Endodermal cell (in vitro differentiated cells): ENCODE data around the gene IL24. TPM values are rescaled to one million over a fixed set of nuclear protein-coding genes. Genes with fewer than 3 reads are reported as not detected.

Experiments used
- DNase-seq: peaks from one replicate; pipeline ENCODE4 v3.0.0-alpha.2; 2017
- H3K27ac ChIP-seq: 2 replicates; pipeline ENCODE4 v1.5.1; 2013; ENCODE audit warnings: mild to moderate bottlenecking, low read depth, low read length, moderate library complexity
- H3K27me3 ChIP-seq: 2 replicates; pipeline ENCODE4 v1.6.1; 2013; ENCODE audit warnings: mild to moderate bottlenecking, low read length, moderate library complexity; ENCODE audit not compliant: insufficient read depth, control insufficient read depth, poor library complexity, severe bottlenecking
- H3K36me3 ChIP-seq: 2 replicates; pipeline ENCODE4 v1.7.0; 2013; ENCODE audit warnings: mild to moderate bottlenecking, low read length, moderate library complexity; ENCODE audit not compliant: control insufficient read depth, insufficient read depth
- H3K4me1 ChIP-seq: one replicate; pipeline ENCODE4 v1.7.0; 2013; ENCODE audit warnings: low read length; ENCODE audit not compliant: control insufficient read depth, insufficient read depth
- H3K4me3 ChIP-seq: 2 replicates; pipeline ENCODE4 v1.5.1; 2013; ENCODE audit warnings: mild to moderate bottlenecking, low read length, moderate library complexity
- H3K9ac ChIP-seq: 2 replicates; pipeline ENCODE4 v1.6.1; 2013; ENCODE audit warnings: mild to moderate bottlenecking, low read length, moderate library complexity; ENCODE audit not compliant: poor library complexity, severe bottlenecking; ENCODE audit errors: extremely low read depth
- H3K9me3 ChIP-seq: 2 replicates; pipeline ENCODE4 v1.6.1; 2013; ENCODE audit warnings: mild to moderate bottlenecking, low read length, moderate library complexity; ENCODE audit not compliant: control insufficient read depth
- H3K27ac Mint-ChIP-seq: 2 replicates; pipeline ENCODE4 v1.8.0; 2020; ENCODE audit warnings: mixed read lengths
- H3K27me3 Mint-ChIP-seq: 2 replicates; pipeline ENCODE4 v1.8.0; 2021; ENCODE audit warnings: mild to moderate bottlenecking, mixed read lengths; ENCODE audit not compliant: insufficient read depth
- H3K36me3 Mint-ChIP-seq: 2 replicates; pipeline ENCODE4 v1.8.0; 2020; ENCODE audit warnings: low read depth, mixed read lengths
- H3K4me1 Mint-ChIP-seq: 2 replicates; pipeline ENCODE4 v1.8.0; 2020; ENCODE audit warnings: mixed read lengths
- H3K4me3 Mint-ChIP-seq: 2 replicates; pipeline ENCODE4 v1.8.0; 2020; ENCODE audit warnings: mild to moderate bottlenecking, moderate library complexity, mixed read lengths
- H3K9me3 Mint-ChIP-seq: 2 replicates; pipeline ENCODE4 v1.8.0; 2020; ENCODE audit warnings: mild to moderate bottlenecking, mixed read lengths
- CTCF ChIP-seq: fragments of 200-600 bp; sonication (generic); conservative IDR thresholded peaks from 2 replicates; pipeline ENCODE4 v1.5.0; 2021; ENCODE audit warnings: antibody characterized with exemption, mild to moderate bottlenecking
- WGBS, 2 experiments: methylation state at CpG; one replicate each; pipeline versions ENCODE4 v1.1.5 to v1.1.7; 2013; ENCODE audit warnings: missing lambda C conversion rate in 2 of 2, mixed read lengths in 1 of 2; ENCODE audit not compliant: insufficient coverage in 1 of 2, insufficient read length in 1 of 2; 5-methylcytosine and 5-hydroxymethylcytosine counted together
- total RNA-seq, 2 donors: library from RNA; stranded (reverse); fragmentation: NEBNext Ultra II Directional in 1 of 2; extraction: Animal tissue kit (Norgen Biotek cat#: 25700) in 1 of 2; gene quantifications; 2 replicates in 1 of 2; 3 replicates in 1 of 2; pipeline ENCODE4 v1.2.1, GENCODE V29; 2021

The IL24 gene
- total RNA-seq, 2 donors from 2014 or later, result not detected

GRCh38 chr1:206916000-206916709 is 18.9 kb downstream of the IL24 start:
- no peak overlapping the region for H3K27ac Mint-ChIP-seq

GRCh38 chr1:206918076-206918475 is 20.8 kb downstream of the IL24 start:
- no peaks in the 10 kb centered on the region for H3K4me1 Mint-ChIP-seq
- H3K9me3 ChIP-seq, result no peaks in the 10 kb centered on the region
- H3K27ac ChIP-seq, result no peak overlapping the region
- H3K9me3 Mint-ChIP-seq, result no peaks in the 10 kb centered on the region
- DNase-seq, result no peak
- no peak for TF ChIP-seq CTCF
- H3K4me1 ChIP-seq, result no peaks in the 10 kb centered on the region
- 84 to 85% methylated on average over 2 to 3 of the region's 3 CpGs for WGBS, 2 experiments
- no peak overlapping the region for H3K4me3 ChIP-seq
- peaks cover 32% of the 10 kb centered on the region for H3K27me3 ChIP-seq
- H3K4me3 Mint-ChIP-seq, result no peak overlapping the region
- no peaks in the 10 kb centered on the region for H3K36me3 ChIP-seq
- H3K27ac Mint-ChIP-seq, result no peak overlapping the region
- no peaks in the 10 kb centered on the region for H3K36me3 Mint-ChIP-seq
- H3K9ac ChIP-seq, result no peak overlapping the region
- H3K27me3 Mint-ChIP-seq, result peaks cover 28% of the 10 kb centered on the region

More at GRCh38 chr1:206916000-206916709, 18.9 kb downstream of the IL24 start:
- Histone ChIP-seq H3K27me3 (peaks cover 38% of the 10 kb centered on the region), H3K9me3 (no peaks in the 10 kb centered on the region), H3K27ac (no peak overlapping the region), H3K4me1 (no peaks in the 10 kb centered on the region), H3K9ac (no peak overlapping the region), H3K4me3 (no peak overlapping the region), H3K36me3 (no peaks in the 10 kb centered on the region)
- Mint-ChIP-seq H3K4me1 (no peaks in the 10 kb centered on the region), H3K27me3 (peaks cover 34% of the 10 kb centered on the region), H3K36me3 (no peaks in the 10 kb centered on the region), H3K9me3 (no peaks in the 10 kb centered on the region), H3K4me3 (no peak overlapping the region)
- no peak for TF ChIP-seq CTCF
- 82 to 83% methylated on average over 6 to 8 of the region's 8 CpGs for WGBS, 2 experiments
- DNase-seq, result no peak

- no peaks in the 10 kb centered on the region for H3K9me3 Mint-ChIP-seq
- no peak within 1 kb of the TSS for H3K9ac ChIP-seq
- H3K4me3 Mint-ChIP-seq, result no peak within 1 kb of the TSS
- H3K27ac ChIP-seq, result no peak within 1 kb of the TSS
- H3K27ac Mint-ChIP-seq, result no peak within 1 kb of the TSS
- no peaks in the 10 kb centered on the region for H3K9me3 ChIP-seq
- peaks cover 5% of the 10 kb centered on the region for H3K27me3 Mint-ChIP-seq
- no peak for TF ChIP-seq CTCF
- no peaks in the 10 kb centered on the region for H3K36me3 ChIP-seq
- H3K27me3 ChIP-seq, result peaks cover 6% of the 10 kb centered on the region
- WGBS, 2 experiments, result 86 to 87% methylated on average over 6 to 7 of the region's 7 CpGs
- H3K4me1 Mint-ChIP-seq, result no peaks in the 10 kb centered on the region
- H3K4me1 ChIP-seq, result no peaks in the 10 kb centered on the region
- no peak for DNase-seq
- no peaks in the 10 kb centered on the region for H3K36me3 Mint-ChIP-seq
- H3K4me3 ChIP-seq, result no peak within 1 kb of the TSS
Measured at GRCh38 chr1:206921772-206922265, 24.6 kb downstream of the IL24 start, which contains the start of gene FCMR. Gene FCMR (minus strand): TSS chr1:206921941. CDS start chr1:206921854, 87 bp downstream.
